Hematopoietic multipotent progenitor cell treated with erythropoietin and hydrocortisone succinate and interleukin-3 and kit ligand, for 8 days (in vitro differentiated cells): ENCODE measurements around the gene POLR3A.
"Not testable (repeated sequence)": the region's sequence is repeated elsewhere in the genome, so short reads cannot be mapped to it uniquely, and the experiment has no call there.

ENCODE experiments used
- DNase-seq: peaks from one replicate; pipeline ENCODE4 v3.0.0-alpha.2; 2015

Gene POLR3A

DNA sequence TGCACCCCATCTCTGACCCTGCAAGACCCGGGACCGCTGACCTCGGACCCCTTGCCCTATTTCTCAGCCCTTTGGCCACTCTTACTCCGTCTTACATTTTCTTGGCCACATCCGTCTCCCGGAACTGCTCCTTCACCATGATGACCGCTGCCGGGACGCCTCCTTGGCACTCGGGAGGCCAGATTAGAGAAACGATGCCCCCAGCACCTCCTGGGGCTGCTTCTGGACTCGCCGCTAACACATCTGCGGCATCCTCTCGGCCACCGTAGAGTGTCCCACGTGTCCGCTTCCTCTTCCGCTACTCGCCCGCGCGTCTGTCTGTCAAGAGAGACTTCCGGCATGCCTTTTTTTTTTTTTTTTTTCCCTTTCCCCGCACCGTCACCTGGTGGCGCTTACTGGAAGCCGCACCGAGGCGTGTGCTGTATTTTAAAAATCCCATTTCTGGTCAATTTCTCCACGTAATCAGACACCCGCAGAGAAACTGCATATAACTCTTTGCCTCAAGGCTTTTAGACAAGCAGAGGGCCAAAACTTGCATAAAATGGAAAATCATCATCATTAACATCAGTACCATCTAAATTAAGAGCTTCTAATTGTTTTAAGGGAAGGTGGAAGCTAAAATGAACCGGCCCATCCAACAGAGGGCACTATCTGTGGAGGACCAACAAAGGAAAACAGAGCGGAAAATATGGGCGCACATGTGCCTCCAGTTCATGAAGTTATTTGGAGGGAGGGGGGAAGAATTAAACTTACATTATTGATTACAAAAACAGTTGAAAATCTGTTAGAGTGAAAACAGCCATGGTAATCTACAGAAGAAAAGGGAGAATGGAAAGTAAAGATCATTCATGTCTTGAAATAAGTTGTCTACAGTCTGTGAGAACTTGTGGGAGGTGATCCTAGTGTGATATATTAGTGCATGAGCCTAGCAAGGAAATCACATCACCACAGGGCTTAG, at the start of gene POLR3A:
Gene POLR3A (minus strand): TSS at position 247 of the 958 bp plus-strand sequence. CDS start 108 bp downstream, at position 139.
- DNase-seq: peak; percentile 95

DNA sequence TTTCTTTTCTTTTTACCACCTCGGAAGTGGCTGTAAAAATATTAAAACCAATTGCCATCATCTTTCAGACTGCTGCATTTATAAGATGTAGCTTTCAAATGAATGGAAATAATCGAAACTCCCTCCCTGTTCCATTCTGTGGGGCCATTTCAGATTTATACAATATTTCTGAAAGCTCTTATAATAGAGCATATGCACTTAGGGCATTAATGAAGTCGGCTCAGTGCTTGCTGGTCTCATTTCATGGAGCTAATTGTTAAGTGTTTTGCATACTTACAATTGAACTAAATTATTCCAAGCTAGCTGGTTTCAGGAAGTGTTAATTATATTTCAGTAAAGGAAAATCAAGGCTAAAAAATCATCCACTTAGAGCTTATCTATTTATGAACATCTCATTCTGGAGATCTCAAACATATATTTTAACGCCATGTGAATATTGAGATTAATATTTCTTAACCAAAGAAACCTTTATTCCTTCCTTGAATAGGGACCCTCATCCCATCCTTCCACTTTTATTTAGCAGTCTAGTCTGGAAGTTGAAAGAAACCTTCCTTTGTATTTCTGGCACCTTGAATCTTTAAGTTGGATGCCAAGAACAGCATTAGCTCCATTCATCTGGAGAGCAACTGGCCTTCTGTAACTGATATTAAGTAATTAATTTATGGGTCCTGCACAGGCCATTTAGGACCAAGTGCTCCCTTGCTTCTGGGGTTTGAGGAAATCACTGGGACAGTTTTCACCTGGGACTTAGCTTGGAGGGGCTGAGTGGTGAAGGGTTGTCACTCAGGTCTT, 49.4 kb upstream of the POLR3A start:
- no peak for DNase-seq

DNA sequence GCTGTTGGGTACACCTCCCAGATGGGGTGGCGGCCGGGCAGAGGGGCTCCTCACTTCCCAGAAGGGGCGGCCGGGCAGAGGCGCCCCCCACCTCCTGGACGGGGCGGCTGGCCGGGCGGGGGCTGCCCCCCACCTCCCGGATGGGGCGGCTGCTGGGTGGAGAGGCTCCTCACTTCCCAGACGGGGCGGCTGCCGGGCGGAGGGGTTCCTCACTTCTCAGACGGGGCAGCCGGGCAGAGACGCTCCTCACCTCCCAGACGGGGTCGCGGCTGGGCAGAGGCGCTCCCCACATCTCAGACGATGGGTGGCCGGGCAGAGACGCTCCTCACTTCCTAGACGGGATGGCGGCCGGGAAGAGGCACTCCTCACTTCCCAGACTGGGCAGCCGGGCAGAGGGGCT, 46.5 kb upstream of the POLR3A start:
- DNase-seq: not testable (repeated sequence)

DNA sequence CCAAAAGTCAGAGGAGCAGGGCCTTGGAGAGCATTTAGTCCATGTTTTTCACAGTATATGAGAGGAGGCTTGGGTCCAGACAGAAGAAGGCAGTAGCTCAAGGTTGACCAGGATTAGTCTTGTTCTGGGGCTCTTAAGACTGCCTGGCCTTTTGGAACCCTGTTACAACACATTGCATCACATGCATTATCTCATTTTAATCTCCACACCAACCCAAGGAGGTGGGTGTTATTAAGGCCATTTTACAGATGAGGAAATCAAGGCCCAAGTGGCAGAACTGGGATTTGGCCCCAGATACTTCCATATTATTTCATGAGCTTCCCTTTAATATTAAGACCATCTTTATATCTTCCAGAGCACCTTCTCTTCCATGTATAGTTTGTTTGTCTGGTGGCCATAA, 43.2 kb upstream of the POLR3A start:
- DNase-seq: no peak

DNA sequence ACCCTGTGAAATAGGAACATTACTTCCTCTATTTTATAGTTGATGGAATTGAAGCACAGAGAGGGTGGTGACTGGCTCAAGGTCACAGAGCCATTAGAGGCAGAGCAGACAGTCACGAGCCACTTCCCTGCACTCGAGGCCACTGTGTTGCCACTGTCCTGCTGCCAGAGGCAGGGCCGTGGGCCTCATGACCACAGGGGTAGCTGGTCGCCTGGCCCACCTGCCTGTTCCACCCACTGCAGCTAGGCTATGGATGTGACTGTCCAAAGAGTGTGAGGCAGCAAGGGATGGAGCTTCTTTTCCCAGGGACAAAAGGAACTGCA, 42.5 kb upstream of the POLR3A start:
- no peak for DNase-seq

DNA sequence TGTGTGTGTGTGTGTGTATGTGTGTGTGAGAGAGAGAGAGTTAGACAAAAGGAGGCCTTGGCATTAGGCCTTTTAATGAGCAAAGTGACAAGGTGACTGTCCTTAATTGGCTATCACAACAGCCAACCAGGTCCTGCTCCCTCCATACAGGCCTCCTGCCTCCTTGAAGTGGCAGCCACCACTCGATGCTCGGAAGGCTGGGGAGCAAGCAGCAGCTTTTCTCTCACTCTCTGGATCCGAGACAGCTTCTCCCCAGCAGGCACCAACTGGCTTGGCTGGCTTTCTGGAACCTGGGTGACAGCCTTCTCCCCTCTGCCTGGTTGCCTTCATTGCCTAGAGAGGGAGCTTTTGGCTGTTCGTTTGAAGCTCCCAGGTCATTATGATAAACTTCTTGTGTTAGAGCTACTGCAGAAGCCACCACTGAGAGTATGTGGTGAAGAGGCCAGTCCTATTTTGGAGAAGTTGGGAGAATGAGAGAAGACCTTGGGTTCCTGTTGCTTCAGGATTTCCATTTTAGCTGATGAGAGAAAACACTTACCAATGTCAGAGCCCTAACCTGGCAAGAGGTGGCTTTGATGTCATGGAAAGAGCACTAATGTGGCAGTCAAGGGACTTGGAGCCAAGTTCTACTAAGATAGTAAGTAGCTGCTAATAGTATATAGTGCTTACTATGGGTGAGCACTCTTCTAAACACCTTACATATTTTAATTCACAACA, 42.0 kb upstream of the POLR3A start:
- DNase-seq: no peak

DNA sequence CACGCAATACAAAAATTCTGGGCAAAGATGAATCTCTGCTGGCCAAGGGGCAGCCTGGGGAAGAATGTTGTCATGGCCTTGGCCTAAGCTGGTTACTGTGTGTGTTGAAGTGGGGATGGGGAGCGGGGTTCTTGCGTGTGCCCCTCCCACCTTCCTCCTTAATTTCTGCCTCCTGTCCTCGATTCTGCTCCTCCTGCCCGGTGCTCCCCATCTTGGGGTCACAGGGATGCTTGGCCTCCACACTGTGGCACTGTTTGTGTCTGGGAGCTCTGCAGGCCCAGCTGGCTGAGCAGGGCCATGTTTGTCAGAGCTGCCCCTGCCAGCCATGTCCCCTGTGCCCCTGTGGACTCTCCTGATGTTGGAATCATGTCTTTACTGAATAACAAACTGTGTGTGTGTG, 41.4 kb upstream of the POLR3A start:
- no peak for DNase-seq

DNA sequence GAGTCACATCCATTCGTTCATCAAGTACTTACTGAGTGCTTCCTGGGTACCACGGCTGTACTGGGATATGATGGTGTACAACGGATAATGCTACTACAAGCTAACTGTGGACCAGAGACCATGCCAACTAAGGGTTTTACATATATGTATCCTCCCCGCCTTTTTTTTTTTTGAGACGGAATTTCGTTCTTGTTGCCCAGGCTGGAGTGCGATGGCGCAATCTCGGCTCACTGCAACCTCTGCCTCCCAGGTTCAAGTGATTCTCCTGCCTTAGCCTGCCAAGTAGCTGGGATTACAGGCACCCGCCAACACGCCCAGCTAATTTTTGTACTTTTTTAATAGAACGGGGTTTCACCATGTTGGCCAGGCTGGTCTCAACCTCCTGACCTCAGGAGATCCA, 40.7 kb upstream of the POLR3A start:
- not testable (repeated sequence) for DNase-seq

DNA sequence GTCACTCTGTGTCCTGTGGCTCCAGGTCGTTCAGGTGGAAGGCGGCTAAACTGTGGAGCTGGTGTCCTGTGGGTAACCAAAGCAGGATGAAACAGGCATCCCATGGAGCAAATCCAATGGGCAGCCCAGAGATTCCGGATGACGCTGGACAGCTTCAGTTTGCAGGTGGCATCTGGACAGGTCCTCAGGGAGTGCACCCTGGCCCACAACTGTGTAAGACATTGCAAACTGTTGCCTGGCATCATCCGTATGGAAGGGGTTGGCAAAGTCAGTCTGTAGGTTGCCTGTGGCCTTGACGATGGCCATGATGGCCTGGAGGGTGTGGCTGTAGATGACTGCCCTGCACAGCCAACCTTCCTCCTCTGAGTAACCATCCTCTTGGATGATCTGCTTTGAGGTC, 39.8 kb upstream of the POLR3A start:
- no peak for DNase-seq

DNA sequence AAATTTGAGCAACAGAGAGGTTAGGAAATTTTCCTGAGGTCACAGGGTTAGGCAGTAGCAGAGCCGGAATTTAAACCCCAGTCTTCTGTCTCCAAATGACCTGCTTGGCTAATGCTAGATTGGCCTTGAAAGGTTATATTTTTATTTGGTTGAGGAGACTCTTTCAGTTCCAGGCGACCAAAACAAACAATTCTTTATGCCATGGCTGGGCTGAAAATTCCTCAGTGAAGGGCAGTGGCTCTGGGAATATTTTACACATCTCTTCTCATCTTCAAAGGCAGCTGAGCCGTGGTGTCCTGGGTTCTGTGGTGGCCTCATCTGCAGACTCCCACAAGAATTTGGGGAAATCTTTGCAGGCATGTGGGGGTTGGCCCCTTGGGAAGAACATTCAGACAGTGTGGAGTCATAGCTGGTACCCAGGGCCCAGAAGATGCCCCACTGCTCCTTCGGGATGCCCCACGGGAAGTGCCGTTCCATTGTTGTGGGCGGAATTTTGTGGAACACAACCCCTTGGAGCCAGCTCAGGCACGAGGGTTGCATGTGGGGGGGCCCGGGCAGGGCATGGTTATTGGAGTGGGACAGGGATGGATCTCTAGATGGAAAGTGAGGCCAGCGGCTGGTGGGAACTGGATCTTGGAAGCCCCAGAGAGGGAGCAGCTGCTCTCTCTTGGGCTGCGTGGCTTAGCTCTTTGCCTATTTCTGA, 37.6 kb upstream of the POLR3A start:
- no peak for DNase-seq

DNA sequence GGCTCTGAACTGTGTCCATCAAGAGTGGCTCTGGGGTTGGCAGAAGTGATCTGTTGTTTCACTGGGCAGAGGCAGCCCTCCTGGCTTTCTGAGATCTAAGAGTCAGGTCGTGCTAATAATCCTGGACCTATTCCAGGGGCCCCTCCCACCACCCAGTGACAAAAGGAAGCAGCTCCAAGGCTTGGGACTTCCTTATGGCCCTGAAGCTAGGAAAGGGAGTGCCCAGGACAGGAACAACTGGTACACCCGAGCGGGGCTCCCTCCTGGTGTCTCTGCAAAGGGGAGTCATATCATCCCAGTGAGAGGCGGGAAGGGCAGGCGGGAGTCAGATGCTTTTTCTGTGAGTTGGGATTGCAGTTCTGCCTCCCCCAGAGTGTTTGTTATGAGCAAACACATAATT, 36.7 kb upstream of the POLR3A start:
- DNase-seq: no peak

DNA sequence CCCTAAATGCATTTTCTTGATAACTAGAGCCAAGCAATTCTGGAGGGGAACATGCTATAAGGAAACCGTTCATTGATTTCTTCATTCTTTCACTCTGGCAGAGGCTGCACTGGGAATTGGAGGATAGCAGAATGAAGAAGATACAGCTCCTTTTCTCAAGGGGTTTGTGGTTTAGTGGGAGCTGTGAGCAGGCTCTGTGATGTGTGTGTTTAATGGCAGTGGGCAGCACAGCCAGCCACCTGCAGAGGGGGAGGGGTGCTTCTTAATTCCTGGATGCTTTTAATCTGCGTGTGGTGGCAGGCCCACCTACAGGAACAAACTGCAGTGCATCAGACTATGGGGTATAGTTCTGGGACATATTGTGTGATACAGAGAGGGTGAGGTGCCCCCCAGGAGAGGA, 36.3 kb upstream of the POLR3A start:
- DNase-seq: no peak

DNA sequence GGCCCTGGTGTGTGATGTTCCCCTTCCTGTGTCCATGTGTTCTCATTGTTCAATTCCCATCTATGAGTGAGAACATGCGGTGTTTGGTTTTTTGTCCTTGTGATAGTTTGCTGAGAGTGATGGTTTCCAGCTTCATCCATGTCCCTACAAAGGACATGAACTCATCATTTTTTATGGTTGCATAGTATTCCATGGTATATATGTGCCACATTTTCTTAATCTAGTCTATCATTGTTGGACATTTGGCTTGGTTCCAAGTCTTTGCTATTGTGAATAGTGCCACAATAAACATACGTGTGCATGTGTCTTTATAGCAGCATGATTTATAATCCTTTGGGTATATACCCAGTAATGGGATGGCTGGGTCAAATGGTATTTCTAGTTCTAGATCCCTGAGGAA, 35.6 kb upstream of the POLR3A start:
- DNase-seq: not testable (repeated sequence)

DNA sequence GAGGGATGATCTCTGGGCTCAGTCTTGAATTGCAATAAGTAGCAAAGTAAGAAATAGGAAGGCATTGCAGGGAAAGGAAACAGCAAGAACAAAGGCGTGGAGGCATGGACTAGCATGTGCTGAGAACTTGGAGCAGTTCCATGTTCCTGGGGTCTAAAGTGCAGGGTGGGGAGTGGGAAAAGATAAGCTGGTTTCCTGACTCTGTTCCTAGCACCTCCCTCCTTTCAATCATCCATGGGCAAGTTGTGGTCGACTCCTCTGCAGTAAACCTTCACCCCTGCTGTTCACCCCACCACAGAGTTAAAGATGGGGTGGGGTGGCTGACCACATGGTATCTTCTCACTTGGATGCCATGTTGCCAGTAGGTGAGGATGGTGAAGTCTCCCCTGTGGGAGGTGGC, 33.9 kb upstream of the POLR3A start:
- no peak for DNase-seq

DNA sequence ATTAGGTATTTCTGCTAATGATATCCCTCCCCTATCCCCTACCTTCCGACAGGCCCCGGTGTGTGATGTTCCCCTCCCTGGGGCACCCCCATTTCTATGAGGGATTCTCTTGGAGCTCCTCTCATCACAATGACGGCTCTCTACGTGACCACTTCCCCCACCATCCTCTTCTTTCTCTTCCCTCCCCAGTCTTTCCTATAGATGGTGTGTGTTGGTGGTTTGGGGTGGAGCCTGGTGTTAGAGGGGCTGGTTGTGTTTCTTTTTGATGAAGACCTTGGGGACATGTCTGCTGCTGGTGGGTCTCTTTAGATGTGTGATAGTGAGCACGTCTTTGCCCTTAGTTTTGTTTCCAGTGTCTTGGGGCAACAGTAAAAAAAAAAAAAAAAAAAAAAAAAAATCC, 33.0 kb upstream of the POLR3A start:
- DNase-seq: no peak

DNA sequence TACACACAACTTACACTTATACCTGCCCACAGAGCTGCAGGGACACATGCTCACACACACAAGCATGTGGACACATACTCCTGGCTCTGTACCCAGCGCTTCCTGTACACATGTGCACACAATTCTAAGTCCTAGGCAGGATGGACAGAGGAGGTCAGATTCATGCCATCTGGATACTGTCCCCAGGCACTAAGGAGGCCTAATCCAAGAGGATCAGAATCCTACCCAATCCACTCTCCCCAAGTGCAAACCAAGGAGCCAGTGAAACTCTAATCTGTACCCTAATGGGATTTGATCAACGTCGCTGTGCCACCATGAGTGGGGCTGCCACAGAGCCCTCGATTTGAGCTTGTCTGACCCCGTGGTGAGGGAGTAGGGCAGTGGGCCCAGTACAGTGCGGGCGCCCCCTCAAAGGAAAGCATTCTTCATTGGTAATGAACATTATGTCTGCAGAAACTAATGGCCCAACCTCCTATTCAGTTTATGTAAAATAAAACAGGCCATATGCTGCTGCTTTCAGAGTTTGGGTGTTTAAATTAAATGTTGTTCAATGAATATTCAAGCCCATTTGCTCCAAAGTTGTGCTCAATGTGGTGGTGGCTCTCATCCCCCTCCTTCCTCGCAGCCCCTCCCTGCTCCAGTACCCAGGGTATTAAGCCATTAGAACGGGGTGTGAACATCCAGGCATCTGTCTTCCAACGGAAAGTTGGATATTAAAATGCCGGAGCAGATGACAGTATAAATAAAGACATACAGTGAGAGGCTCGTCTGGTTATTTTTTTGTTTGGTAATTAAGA, 30.8 kb upstream of the POLR3A start:
- DNase-seq: no peak

DNA sequence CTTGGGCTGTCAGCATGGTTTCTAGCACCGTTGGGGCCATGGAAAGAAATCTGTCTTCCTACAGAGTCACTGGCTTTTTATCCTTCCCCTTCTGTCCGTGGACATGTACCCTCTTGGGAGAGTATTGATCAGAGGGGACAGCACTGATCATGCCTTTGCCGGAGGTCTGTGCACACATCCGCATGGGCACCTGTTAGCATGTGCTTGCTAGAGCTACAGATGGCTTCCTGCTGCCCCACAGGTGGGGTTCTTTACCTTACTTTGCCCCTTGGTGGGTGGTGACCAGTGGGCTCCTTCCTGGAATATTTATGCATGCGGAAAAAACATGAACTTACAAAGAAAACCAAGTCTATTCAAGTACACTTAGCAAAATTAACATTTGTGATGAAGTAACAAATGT, 29.2 kb upstream of the POLR3A start:
- DNase-seq: no peak

DNA sequence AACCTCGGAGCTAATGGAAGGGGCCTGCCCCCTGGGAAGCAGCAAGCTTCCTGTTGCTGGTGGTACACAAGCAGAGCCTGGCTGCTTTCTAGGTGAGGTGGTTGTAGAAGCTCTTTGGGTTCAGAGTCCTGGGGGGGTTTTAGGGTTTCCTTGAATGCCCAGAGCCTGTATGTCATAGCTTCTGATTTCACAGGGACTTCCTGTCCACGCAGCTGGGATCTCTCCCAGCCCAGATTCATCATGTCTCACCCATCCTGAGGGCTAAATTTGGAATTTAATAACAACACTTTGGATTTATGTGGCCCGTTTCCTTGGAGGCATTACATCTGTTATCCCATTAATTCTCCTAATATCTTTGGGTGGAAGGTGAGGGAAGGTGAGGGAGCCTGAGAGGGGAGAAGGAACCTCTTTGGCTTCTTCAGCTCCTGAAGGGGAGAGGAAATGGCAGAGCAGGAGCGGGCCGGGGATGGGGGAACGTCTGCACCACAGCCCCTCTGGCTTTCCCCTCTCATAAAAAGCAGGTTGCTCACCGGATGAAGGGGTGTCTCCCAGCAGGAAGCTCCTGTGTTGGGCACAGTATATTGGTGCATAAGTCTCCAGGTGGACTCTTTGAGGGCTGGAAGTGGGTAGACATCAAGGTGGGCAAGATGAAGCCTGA, 24.0 kb upstream of the POLR3A start:
- DNase-seq: no peak

DNA sequence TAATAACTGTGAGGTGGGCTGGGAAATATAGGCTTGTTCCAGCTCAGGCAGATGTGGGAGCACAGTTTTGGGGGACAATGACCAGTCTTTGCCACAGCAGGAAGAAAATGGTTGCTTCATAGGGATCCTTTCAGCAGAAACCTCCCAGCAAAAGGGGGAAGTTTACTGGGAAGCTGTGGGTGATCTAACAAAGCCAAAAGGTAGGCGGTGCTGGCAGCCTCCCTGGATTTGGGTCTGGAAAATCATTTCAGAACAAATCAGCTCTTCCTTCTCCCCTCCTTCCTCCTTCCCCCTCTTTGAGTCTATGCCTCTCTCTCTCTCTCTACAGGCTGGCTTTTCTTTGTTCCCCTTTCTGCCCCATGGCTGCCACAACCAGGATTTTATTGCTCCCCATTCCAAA, 20.5 kb upstream of the POLR3A start:
- DNase-seq: no peak

DNA sequence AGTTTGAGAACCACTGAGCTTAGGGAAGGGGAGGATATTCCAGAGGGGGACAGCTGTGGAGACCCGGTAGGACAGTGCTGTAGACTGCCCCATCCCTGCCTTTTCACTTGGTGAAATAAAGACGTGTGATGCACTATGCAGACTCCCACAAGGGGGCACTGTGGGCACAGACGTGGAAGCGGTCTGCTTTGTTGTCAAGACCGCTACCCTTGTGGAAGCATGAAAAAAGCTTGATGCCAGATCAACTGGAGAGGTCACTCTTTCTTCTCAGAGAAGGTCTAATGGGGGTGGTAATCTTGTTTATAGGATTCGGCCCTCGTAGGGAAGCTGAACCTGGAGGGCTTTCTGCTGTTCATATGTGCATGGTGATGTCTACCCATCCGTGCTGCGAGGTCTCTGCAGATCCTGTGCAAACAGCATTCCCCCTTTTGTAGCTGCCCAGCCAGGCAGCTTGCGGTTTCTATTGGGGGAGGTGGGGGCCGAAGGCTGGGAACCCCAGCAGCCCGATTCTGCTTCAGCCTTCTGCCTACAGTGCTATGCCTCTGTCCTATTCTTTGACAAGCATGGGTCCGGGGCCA, 18.1 kb upstream of the POLR3A start:
- DNase-seq: peak; percentile 79

DNA sequence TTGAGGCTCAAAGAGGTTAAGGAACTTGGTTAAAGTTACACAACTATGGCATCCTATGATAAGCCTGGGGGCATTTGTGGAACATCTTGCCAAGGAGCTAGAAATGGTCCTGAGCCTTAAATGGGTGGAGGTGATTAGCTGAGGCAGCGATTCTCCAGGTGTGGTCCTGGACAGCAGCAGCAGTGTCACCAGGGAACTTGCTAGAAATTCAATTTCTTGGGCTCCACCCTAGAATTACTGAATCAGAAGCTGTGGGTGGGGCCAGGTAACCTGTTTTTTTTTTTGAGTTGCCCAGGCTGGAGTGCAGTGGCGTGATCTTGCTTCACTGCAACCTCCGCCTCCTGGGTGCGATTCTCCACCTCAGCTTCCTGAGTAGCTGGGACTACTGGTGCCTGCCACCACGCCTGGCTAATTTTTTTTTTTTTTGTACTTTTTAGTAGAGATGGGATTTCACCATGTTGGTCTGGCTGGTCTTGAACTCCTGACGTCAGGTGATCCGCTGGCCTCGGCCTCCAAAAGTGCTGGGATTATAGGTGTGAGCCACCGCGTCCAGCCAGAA, 17.5 kb upstream of the POLR3A start:
- no peak for DNase-seq
